Dermis lymphatic vessel endothelial cell (primary cell): Measurements from ENCODE around the gene EFCAB12. TPM values are rescaled to one million over a fixed set of nuclear protein-coding genes. Genes with fewer than 3 reads are reported as not detected.

Experiments used
- total RNA-seq: library from RNA; depleted of rRNA; stranded (reverse); fragments of >200 nt; gene quantifications from 2 replicates; pipeline ENCODE4 v1.2.1, GENCODE V29; 2014

EFCAB12 gene
- under 0.01 and 0.11 TPM in 2 replicates for total RNA-seq

DNA sequence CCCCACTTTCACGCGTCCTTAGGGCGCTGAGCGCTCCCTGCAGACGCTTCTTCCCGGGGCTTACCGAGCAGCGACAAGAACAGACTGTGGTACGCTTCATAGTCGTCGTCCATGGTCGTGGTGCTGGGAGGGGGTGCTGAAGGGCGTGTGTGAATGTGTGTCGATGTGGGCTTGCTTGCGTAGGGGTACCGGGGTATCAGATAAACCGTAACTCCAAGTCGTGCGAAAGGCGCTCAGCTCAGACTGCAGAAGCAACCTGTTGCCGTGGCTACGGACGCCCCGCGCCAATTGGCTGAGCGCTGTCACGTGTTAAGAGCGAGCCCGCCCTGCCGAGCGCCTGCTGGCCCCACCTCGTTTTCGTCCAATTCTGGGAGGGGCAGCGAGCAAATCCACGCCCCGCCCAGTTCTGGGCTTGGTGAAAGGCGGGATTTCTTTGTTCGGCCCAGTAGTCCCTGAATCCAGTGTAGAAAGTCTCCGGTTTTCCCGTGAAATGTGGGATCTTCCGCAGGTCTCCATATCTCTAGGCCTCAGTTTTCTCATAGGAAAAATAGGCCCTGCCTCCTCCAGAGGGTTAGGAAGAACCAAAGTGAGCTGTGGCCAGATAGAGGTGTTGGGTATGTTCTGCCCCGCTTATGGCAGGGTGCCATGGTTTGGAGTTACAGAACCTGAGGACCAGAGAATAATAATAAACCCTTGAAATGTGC lies at the start of gene EFCAB12:
Gene EFCAB12 (minus strand): TSS at position 261 of the 704 bp plus-strand sequence. CDS start 148 bp downstream, at position 113.

DNA sequence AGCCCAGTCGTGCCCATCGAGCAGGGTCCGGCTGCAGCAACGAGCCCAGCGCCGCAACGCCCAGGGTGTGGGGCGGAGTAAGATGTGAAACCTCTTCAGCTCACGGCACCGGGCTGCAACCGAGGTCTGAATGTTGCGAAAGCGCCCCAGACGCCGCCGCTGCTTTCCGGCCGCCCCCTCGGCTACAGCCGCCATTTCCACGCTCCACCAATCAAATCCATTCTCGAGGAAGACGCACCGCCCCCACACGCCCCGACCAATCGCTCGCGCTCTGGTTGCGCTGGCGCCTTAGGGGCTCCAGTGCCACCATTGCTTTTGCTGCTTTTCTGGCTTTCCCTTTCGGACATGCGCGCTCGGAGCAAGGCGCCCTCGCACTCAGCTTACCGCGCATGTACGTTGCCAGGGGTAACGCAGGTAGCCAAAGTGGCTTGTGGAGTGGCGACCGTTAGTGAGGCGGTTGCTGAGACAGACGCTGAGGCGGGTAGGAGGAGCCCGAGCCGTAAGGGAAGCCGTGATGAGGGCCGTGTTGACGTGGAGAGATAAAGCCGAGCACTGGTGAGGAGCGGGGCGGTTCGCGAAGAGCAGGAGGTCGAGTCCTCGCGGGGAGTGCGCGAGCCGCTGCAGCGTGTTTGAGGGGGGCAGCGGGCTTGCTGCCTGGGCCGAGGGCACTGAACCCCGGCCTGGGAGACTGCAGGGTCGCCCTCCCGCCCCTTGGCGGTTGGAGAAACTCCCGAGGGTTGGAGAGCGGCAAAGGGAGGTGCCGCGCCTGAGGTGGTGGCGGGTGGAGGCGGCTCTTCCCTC lies 11.6 kb upstream of the EFCAB12 start, which contains the start of the genes IFT122 and MBD4:
Gene IFT122 (plus strand): TSS at position 408 of the 801 bp plus-strand sequence. CDS start 107 bp downstream, at position 515.
Gene MBD4 (minus strand): TSS at position 132 of the 801 bp plus-strand sequence. CDS start 115 bp downstream, at position 17.

Other genes with a start within 250 kb of the EFCAB12 start
- gene CNBP, start 244.7 kb downstream of the EFCAB12 start, total RNA-seq: 303 and 305 TPM in 2 replicates
- gene COPG1, start 179.0 kb downstream of the EFCAB12 start, total RNA-seq: 173 and 221 TPM in 2 replicates
- gene HMCES, start 149.8 kb downstream of the EFCAB12 start, total RNA-seq: 22.4 and 23.7 TPM in 2 replicates
- gene MBD4, start 11.3 kb upstream of the EFCAB12 start, total RNA-seq: 23.2 and 33.7 TPM in 2 replicates
- gene IFT122, start 11.6 kb upstream of the EFCAB12 start, total RNA-seq: 26.0 and 38.6 TPM in 2 replicates
- gene RHO, start 100.0 kb upstream of the EFCAB12 start, total RNA-seq: not detected in 2 replicates
- gene H1-8, start 114.5 kb upstream of the EFCAB12 start, total RNA-seq: not detected in 2 replicates
- 216 and 468 TPM in 2 replicates for gene PLXND1, start 178.0 kb upstream of the EFCAB12 start, total RNA-seq